Ovary (tissue), 9 donors: ENCODE data around the gene GPR156. TPM values are rescaled to one million over a fixed set of nuclear protein-coding genes. Genes with fewer than 3 reads are reported as not detected.

Source experiments
- DNase-seq, 5 donors: peaks; one replicate each; pipeline ENCODE4 v3.0.0-alpha.2; 2019 to 2020
- H3K27ac ChIP-seq, 2 donors: fragments of 200-600 bp; one replicate each; pipeline versions ENCODE4 v1.5.1 to v1.8.0; 2019 to 2022
- H3K27me3 ChIP-seq: fragments of 200-600 bp; one replicate; pipeline ENCODE4 v1.8.0; 2022
- H3K36me3 ChIP-seq: fragments of 200-600 bp; sonication (generic); one replicate; pipeline ENCODE4 v1.5.1; 2019
- H3K4me1 ChIP-seq: one replicate; pipeline ENCODE4 v1.8.1; 2013; ENCODE audit warnings: mild to moderate bottlenecking, moderate library complexity; ENCODE audit not compliant: insufficient read depth
- H3K4me3 ChIP-seq: fragments of 200-600 bp; sonication (generic); one replicate; pipeline ENCODE4 v1.5.1; 2017
- H3K9me3 ChIP-seq, 2 donors: fragments of 200-600 bp in 1 of 2; sonication (generic) in 1 of 2; one replicate each; pipeline versions ENCODE4 v1.5.1 to v1.8.1; 2013 to 2019; ENCODE audit warnings: mild to moderate bottlenecking in 1 of 2, moderate library complexity in 1 of 2
- CTCF ChIP-seq, 3 donors: fragments of 450-650 bp in 2 of 3; fragments of 200-600 bp in 1 of 3; IDR thresholded peaks; one replicate each; pipeline versions ENCODE4 v1.5.1 to v1.8.0; 2016 to 2022; ENCODE audit warnings: antibody characterized with exemption in 3 of 3, mild to moderate bottlenecking in 1 of 3
- EP300 ChIP-seq: sonication (generic); formaldehyde crosslinking; IDR thresholded peaks from one replicate; pipeline ENCODE4 v1.6.1; 2017; ENCODE audit warnings: antibody characterized with exemption
- POLR2A ChIP-seq: fragments of 450-650 bp; IDR thresholded peaks from one replicate; pipeline ENCODE4 v1.6.1; 2017; ENCODE audit warnings: antibody characterized with exemption, mild to moderate bottlenecking, moderate library complexity
- WGBS, 3 donors: extraction: QIAGEN DNeasy Blood & Tissue Kit in 1 of 3; methylation state at CpG; one replicate each; pipeline versions ENCODE4 v1.1.5 to v1.1.7; 2013 to 2017; 5-methylcytosine and 5-hydroxymethylcytosine counted together
- intact Hi-C, 4 donors: fragments of 100-400 bp; cut with DNase I; formaldehyde crosslinking; loops; one replicate each; pipeline versions ENCODE4 v1.11.0 to v1.15.1; 2022 to 2023
- polyA plus RNA-seq, 2 donors: library from polyadenylated mRNA; stranded (reverse); fragments of 200-250 nt in 1 of 2; fragments of 350-450 nt in 1 of 2; fragmentation: Illumina TruSeq in 1 of 2; extraction: RNeasy Lipid Tissue Mini Kit (QIAGEN cat#74804) in 1 of 2; gene quantifications; one replicate each; pipeline ENCODE4 v1.2.3, GENCODE V29; 2013 to 2014
- total RNA-seq, 7 donors: library from RNA; depleted of rRNA in 2 of 7; stranded (reverse); fragments of >200 nt in 2 of 7; fragmentation: NEBNext Ultra II Directional in 3 of 7; extraction: Animal tissue kit (Norgen Biotek cat#: 25700) in 3 of 7; gene quantifications; one replicate each; pipeline versions ENCODE4 v1.1.0 to v1.2.4, GENCODE V29; 2016 to 2023
- donor health status: DM: no; HTN: no; CAD: no; lungs with moderate emphysema.
- donor health status: DM: no; HTN: no; CAD: no.
- donor health status: Bipolar disorder and iron deficiency.
- donor health status: DM: yes; HTN: yes; CAD: no.
- donor health status: DM: no; HTN: no; CAD: no.
- donor health status: DM: yes; HTN: yes; CAD: no.

The GPR156 gene
- total and polyA plus RNA-seq, 9 donors: 0.24 to 3.5 (median 1.4) TPM

GRCh38 chr3:120280026-120280425, 5.0 kb downstream of the GPR156 start:
- Histone ChIP-seq H3K36me3 (no peaks in the 10 kb centered on the region), H3K4me1 (no peaks in the 10 kb centered on the region), H3K9me3 (no peaks in the 10 kb centered on the region), H3K27ac (no peak overlapping the region), H3K27me3 (no peaks in the 10 kb centered on the region), H3K4me3 (no peak overlapping the region)
- TF ChIP-seq CTCF (IDR thresholded peaks at IDR 0.05): no peak
- TF ChIP-seq POLR2A: no peak
- no peak for TF ChIP-seq EP300
- intact Hi-C loops: no loop called here
- 91 to 100% (median 92%) methylated on average over 1 of the region's 1 CpG for WGBS, 3 donors
- DNase-seq: no peak

GRCh38 chr3:120276767-120277166, 8.3 kb downstream of the GPR156 start:
- Histone ChIP-seq H3K27me3 (no peaks in the 10 kb centered on the region), H3K27ac (no peak overlapping the region), H3K4me1 (no peaks in the 10 kb centered on the region), H3K36me3 (no peaks in the 10 kb centered on the region), H3K4me3 (no peak overlapping the region), H3K9me3 (no peaks in the 10 kb centered on the region)
- no peak for DNase-seq
- TF ChIP-seq POLR2A: no peak
- no peak for TF ChIP-seq EP300
- no peak for TF ChIP-seq CTCF (IDR thresholded peaks at IDR 0.05)
- intact Hi-C loops: no loop called here
- 87% methylated on average over 2 of the region's 2 CpGs for WGBS, 3 donors

- 51 to 56% (median 53%) methylated on average over 4 of the region's 4 CpGs for WGBS, 3 donors
- DNase-seq: no peak
- Histone ChIP-seq H3K27ac (no peak overlapping the region), H3K4me3 (no peak overlapping the region), H3K9me3 (no peaks in the 10 kb centered on the region), H3K36me3 (no peaks in the 10 kb centered on the region), H3K27me3 (no peaks in the 10 kb centered on the region), H3K4me1 (no peaks in the 10 kb centered on the region)
- intact Hi-C loops: no loop called here
- no peak for TF ChIP-seq CTCF (IDR thresholded peaks at IDR 0.05)
- TF ChIP-seq POLR2A: no peak
- TF ChIP-seq EP300: no peak
These were observed 9.4 kb downstream of the GPR156 start for GRCh38 chr3:120275618-120276017.

- no peaks in the 10 kb centered on the region for H3K36me3 ChIP-seq
- H3K27me3 ChIP-seq: no peaks in the 10 kb centered on the region
- H3K9me3 ChIP-seq: no peaks in the 10 kb centered on the region
- intact Hi-C loops: no loop called here
- no peak for TF ChIP-seq EP300
- TF ChIP-seq POLR2A: no peak
- no peak for TF ChIP-seq CTCF (IDR thresholded peaks at IDR 0.05)
- H3K4me1 ChIP-seq: no peaks in the 10 kb centered on the region
- no peak overlapping the region for H3K27ac ChIP-seq
- WGBS, 3 donors: 37 to 52% (median 45%) methylated on average over 5 of the region's 5 CpGs
- no peak for DNase-seq
- no peak overlapping the region for H3K4me3 ChIP-seq
These were observed 10.3 kb downstream of the GPR156 start for GRCh38 chr3:120274739-120275167.

GRCh38 chr3:120272286-120272685, 12.7 kb downstream of the GPR156 start:
- 79 to 92% (median 81%) methylated on average over 1 of the region's 1 CpG for WGBS, 3 donors
- Histone ChIP-seq H3K27ac (no peak overlapping the region), H3K27me3 (no peaks in the 10 kb centered on the region), H3K4me3 (no peak overlapping the region), H3K36me3 (no peaks in the 10 kb centered on the region), H3K9me3 (no peaks in the 10 kb centered on the region), H3K4me1 (no peaks in the 10 kb centered on the region)
- TF ChIP-seq CTCF (IDR thresholded peaks at IDR 0.05): no peak
- TF ChIP-seq POLR2A: no peak
- no peak for TF ChIP-seq EP300
- DNase-seq: no peak
- intact Hi-C loops: no loop called here
